Endodermal cell (in vitro differentiated cells): ENCODE results near the gene EML1. TPM values are rescaled to one million over a fixed set of nuclear protein-coding genes. Genes with fewer than 3 reads are reported as not detected.

ENCODE experiments used
- DNase-seq: peaks from one replicate; pipeline ENCODE4 v3.0.0-alpha.2; 2017
- H3K27ac ChIP-seq: 2 replicates; pipeline ENCODE4 v1.5.1; 2013; ENCODE audit warnings: mild to moderate bottlenecking, low read depth, low read length, moderate library complexity
- H3K27me3 ChIP-seq: 2 replicates; pipeline ENCODE4 v1.6.1; 2013; ENCODE audit warnings: mild to moderate bottlenecking, low read length, moderate library complexity; ENCODE audit not compliant: insufficient read depth, control insufficient read depth, poor library complexity, severe bottlenecking
- H3K36me3 ChIP-seq: 2 replicates; pipeline ENCODE4 v1.7.0; 2013; ENCODE audit warnings: mild to moderate bottlenecking, low read length, moderate library complexity; ENCODE audit not compliant: control insufficient read depth, insufficient read depth
- H3K4me1 ChIP-seq: one replicate; pipeline ENCODE4 v1.7.0; 2013; ENCODE audit warnings: low read length; ENCODE audit not compliant: control insufficient read depth, insufficient read depth
- H3K4me3 ChIP-seq: 2 replicates; pipeline ENCODE4 v1.5.1; 2013; ENCODE audit warnings: mild to moderate bottlenecking, low read length, moderate library complexity
- H3K9ac ChIP-seq: 2 replicates; pipeline ENCODE4 v1.6.1; 2013; ENCODE audit warnings: mild to moderate bottlenecking, low read length, moderate library complexity; ENCODE audit not compliant: poor library complexity, severe bottlenecking; ENCODE audit errors: extremely low read depth
- H3K9me3 ChIP-seq: 2 replicates; pipeline ENCODE4 v1.6.1; 2013; ENCODE audit warnings: mild to moderate bottlenecking, low read length, moderate library complexity; ENCODE audit not compliant: control insufficient read depth
- H3K27ac Mint-ChIP-seq: 2 replicates; pipeline ENCODE4 v1.8.0; 2020; ENCODE audit warnings: mixed read lengths
- H3K27me3 Mint-ChIP-seq: 2 replicates; pipeline ENCODE4 v1.8.0; 2021; ENCODE audit warnings: mild to moderate bottlenecking, mixed read lengths; ENCODE audit not compliant: insufficient read depth
- H3K36me3 Mint-ChIP-seq: 2 replicates; pipeline ENCODE4 v1.8.0; 2020; ENCODE audit warnings: low read depth, mixed read lengths
- H3K4me1 Mint-ChIP-seq: 2 replicates; pipeline ENCODE4 v1.8.0; 2020; ENCODE audit warnings: mixed read lengths
- H3K4me3 Mint-ChIP-seq: 2 replicates; pipeline ENCODE4 v1.8.0; 2020; ENCODE audit warnings: mild to moderate bottlenecking, moderate library complexity, mixed read lengths
- H3K9me3 Mint-ChIP-seq: 2 replicates; pipeline ENCODE4 v1.8.0; 2020; ENCODE audit warnings: mild to moderate bottlenecking, mixed read lengths
- CTCF ChIP-seq: fragments of 200-600 bp; sonication (generic); conservative IDR thresholded peaks from 2 replicates; pipeline ENCODE4 v1.5.0; 2021; ENCODE audit warnings: antibody characterized with exemption, mild to moderate bottlenecking
- WGBS, 2 experiments: methylation state at CpG; one replicate each; pipeline versions ENCODE4 v1.1.5 to v1.1.7; 2013; ENCODE audit warnings: missing lambda C conversion rate in 2 of 2, mixed read lengths in 1 of 2; ENCODE audit not compliant: insufficient coverage in 1 of 2, insufficient read length in 1 of 2; 5-methylcytosine and 5-hydroxymethylcytosine counted together
- total RNA-seq, 2 donors: library from RNA; stranded (reverse); fragmentation: NEBNext Ultra II Directional in 1 of 2; extraction: Animal tissue kit (Norgen Biotek cat#: 25700) in 1 of 2; gene quantifications; 2 replicates in 1 of 2; 3 replicates in 1 of 2; pipeline ENCODE4 v1.2.1, GENCODE V29; 2021

Gene EML1
- total RNA-seq, 2 donors from 2014 or later: 25.0 to 31.4 TPM

GRCh38 chr14:99972748-99973466 lies 179.7 kb downstream of the EML1 start:
- TF ChIP-seq CTCF: no peak
- H3K27me3 Mint-ChIP-seq: peaks cover 40% of the 10 kb centered on the region
- H3K27ac ChIP-seq: no peak overlapping the region

GRCh38 chr14:99975190-99975589 lies 182.0 kb downstream of the EML1 start:
- Histone ChIP-seq H3K4me1 (no peaks in the 10 kb centered on the region), H3K27ac (no peak overlapping the region), H3K27me3 (peaks cover 8% of the 10 kb centered on the region), H3K9ac (no peak overlapping the region), H3K4me3 (peak overlapping the region; percentile 27), H3K9me3 (peaks cover 16% of the 10 kb centered on the region), H3K36me3 (peaks cover 5% of the 10 kb centered on the region)
- H3K9me3 Mint-ChIP-seq: peaks cover 21% of the 10 kb centered on the region
- TF ChIP-seq CTCF: no peak
- peaks cover 10% of the 10 kb centered on the region for H3K4me1 Mint-ChIP-seq
- peaks cover 18% of the 10 kb centered on the region for H3K27me3 Mint-ChIP-seq
- DNase-seq: no peak
- peaks cover 8% of the 10 kb centered on the region for H3K36me3 Mint-ChIP-seq
- H3K27ac Mint-ChIP-seq: no peak overlapping the region
- no peak overlapping the region for H3K4me3 Mint-ChIP-seq

More at GRCh38 chr14:99972748-99973466, 179.7 kb downstream of the EML1 start:
- Mint-ChIP-seq H3K4me1 (peaks cover 10% of the 10 kb centered on the region), H3K9me3 (peaks cover 21% of the 10 kb centered on the region), H3K27ac (no peak overlapping the region), H3K4me3 (peak overlapping the region; percentile 80), H3K36me3 (peaks cover 8% of the 10 kb centered on the region)
- peaks cover 16% of the 10 kb centered on the region for H3K9me3 ChIP-seq
- no peak for DNase-seq
- peak overlapping the region; percentile 92 for H3K4me3 ChIP-seq
- WGBS, 2 experiments: 71 to 87% methylated on average over 6 to 11 of the region's 11 CpGs
- H3K36me3 ChIP-seq: peaks cover 5% of the 10 kb centered on the region
- peak overlapping the region; percentile 45 for H3K9ac ChIP-seq
- H3K4me1 ChIP-seq: no peaks in the 10 kb centered on the region
- H3K27me3 ChIP-seq: peaks cover 23% of the 10 kb centered on the region

GRCh38 chr14:99976021-99976420 lies 182.8 kb downstream of the EML1 start:
- no peak for TF ChIP-seq CTCF
- WGBS, 2 experiments: no CpG with 5 or more reads among the region's 1 CpG
- H3K4me1 ChIP-seq: no peaks in the 10 kb centered on the region
- DNase-seq: no peak
- Mint-ChIP-seq H3K9me3 (peaks cover 15% of the 10 kb centered on the region), H3K27me3 (peaks cover 9% of the 10 kb centered on the region), H3K27ac (no peak overlapping the region), H3K36me3 (peaks cover 8% of the 10 kb centered on the region), H3K4me3 (no peak overlapping the region), H3K4me1 (peaks cover 10% of the 10 kb centered on the region)
- H3K27ac ChIP-seq: no peak overlapping the region
- peaks cover 16% of the 10 kb centered on the region for H3K9me3 ChIP-seq
- H3K36me3 ChIP-seq: peaks cover 5% of the 10 kb centered on the region
- no peak overlapping the region for H3K4me3 ChIP-seq
- no peaks in the 10 kb centered on the region for H3K27me3 ChIP-seq
- no peak overlapping the region for H3K9ac ChIP-seq
